Measurements from ENCODE around the gene DOCK8.

DNA sequence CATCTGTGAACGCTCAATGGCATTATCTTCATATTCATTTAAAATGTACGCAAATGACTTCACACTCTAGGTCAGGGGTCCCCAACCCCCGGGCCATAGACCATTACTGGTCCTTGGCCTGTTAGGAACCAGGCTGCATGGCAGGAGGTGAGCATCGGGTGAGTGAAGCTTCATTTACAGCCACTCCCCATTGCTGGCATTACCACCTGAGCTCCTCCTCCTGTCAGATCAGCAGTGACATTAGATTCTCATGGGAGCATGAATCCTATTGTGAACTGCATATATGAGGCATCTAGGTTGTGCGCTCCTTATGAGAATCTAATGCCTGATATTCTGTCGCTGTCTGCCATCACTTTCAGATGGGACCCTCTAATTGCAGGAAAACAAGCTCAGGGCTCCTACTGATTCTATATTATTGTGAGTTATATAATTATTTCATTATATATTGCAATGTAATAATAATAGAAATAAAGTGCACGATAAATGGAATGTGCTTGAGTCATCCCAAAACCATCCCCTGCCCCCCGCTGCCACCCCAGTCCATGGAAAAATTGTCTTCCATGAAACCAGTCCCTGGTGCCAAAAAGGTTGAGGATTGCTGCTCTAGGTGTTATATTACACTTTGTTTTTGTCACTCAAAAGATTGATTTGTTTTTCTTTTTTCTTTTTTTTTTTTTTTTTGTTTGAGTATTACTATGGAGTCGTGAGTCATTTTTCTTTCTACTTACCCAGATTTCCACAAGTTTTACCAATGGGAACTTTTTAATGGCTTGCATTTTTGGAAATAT is 127.2 kb downstream of the DOCK8 start:
- TF ChIP-seq, protein P1, sequence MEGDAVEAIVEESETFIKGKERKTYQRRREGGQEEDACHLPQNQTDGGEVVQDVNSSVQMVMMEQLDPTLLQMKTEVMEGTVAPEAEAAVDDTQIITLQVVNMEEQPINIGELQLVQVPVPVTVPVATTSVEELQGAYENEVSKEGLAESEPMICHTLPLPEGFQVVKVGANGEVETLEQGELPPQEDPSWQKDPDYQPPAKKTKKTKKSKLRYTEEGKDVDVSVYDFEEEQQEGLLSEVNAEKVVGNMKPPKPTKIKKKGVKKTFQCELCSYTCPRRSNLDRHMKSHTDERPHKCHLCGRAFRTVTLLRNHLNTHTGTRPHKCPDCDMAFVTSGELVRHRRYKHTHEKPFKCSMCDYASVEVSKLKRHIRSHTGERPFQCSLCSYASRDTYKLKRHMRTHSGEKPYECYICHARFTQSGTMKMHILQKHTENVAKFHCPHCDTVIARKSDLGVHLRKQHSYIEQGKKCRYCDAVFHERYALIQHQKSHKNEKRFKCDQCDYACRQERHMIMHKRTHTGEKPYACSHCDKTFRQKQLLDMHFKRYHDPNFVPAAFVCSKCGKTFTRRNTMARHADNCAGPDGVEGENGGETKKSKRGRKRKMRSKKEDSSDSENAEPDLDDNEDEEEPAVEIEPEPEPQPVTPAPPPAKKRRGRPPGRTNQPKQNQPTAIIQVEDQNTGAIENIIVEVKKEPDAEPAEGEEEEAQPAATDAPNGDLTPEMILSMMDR (conservative IDR thresholded peaks at IDR 0.05), result no peak
- no peak for TF ChIP-seq EZH2 (IDR thresholded peaks at IDR 0.05; ENCODE audit: low read depth)

Data from PC-9 (cell line).